ENCODE results near the gene FOXP4. TPM values are rescaled to one million over a fixed set of nuclear protein-coding genes. Genes with fewer than 3 reads are reported as not detected.

The FOXP4 gene
- total RNA-seq, 1 experiment from 2014 or later = 32.3 TPM

DNA sequence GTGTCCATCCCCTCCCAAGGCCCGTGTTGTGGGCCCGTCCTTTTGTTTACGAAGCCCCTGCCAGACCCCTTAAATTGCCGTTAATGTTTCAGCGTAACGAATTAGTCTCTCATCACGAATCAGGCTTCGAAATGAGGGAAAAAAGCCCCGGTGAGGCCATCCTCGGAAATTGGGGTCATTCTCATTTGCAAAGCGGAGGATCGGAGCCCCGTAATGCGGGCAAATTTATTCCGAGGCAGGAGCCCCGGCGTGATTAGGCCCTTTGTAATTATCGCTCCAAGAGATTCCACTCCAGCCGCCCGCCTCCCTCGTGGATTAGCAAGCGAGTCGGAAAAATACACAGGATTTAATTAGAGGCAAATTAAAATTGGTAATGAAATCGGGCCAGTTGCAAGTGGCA lies 47.2 kb downstream of the FOXP4 start:
- CTCF ChIA-PET = no interaction called here
- Histone ChIP-seq H2AFZ (ENCODE audit: low read depth, low read length, poor library complexity, severe bottlenecking) (no peak overlapping the region), H3K9ac (ENCODE audit: low read length) (no peak overlapping the region), H3K79me2 (ENCODE audit: insufficient read depth, low read length) (no peaks in the 10 kb centered on the region), H4K20me1 (ENCODE audit: insufficient read depth) (no peaks in the 10 kb centered on the region), H3K4me3 (replicated peaks in 1 of 2; ENCODE audit: low read depth in 1 of 2, low read length in 2 of 2) (no peak overlapping the region), H3K4me2 (ENCODE audit: low read length) (no peak overlapping the region), H3K27ac (ENCODE audit: low read depth, low read length) (no peak overlapping the region), H3K36me3 (ENCODE audit: control insufficient read depth in 1 of 2, insufficient read depth in 2 of 2, low read length in 2 of 2) (peaks cover 4 to 12% of the 10 kb centered on the region in 2 experiments; a peak in 2 of 4 replicates), H3K27me3 (ENCODE audit: insufficient read depth, low read length) (no peaks in the 10 kb centered on the region), H3K9me3 (ENCODE audit: control insufficient read depth in 1 of 2, insufficient read depth in 1 of 2, low read depth in 1 of 2, low read length in 2 of 2) (no peaks in the 10 kb centered on the region), H3K4me1 (ENCODE audit: control insufficient read depth in 1 of 2, insufficient read depth in 2 of 2, low read length in 2 of 2) (peaks cover 0 to 3% of the 10 kb centered on the region in 2 experiments; a peak in 1 of 4 replicates), H3K9me2 (ENCODE audit: insufficient read depth) (no peaks in the 10 kb centered on the region)
- no TSS peak for BruUV-seq (replicated peaks)
- POLR2A ChIA-PET = no interaction called here
- ATAC-seq (no peak), DNase-seq (ENCODE audit: low read depth, low spot score) (no peak)
- intact Hi-C loops (cut with micrococcal nuclease) = no loop called here
- RAD21 ChIA-PET (ENCODE audit: low non-redundant PET in 1 of 2, low total read pairs in 2 of 2, uncharacterized antibody in 2 of 2, unreplicated experiment in 2 of 2) = interaction anchor here in 1 of 2 experiments (0.5 kb wide), 1 partner anchor 9 kb away, joined by 3 read pairs; no protein-coding TSS in a partner anchor
- TF ChIP-seq CBX3 (IDR thresholded peaks at IDR 0.05; ENCODE audit: low read depth) (no peak), EGR1 (IDR thresholded peaks at IDR 0.05; ENCODE audit: low read depth) (no peak), POLR2A (IDR thresholded peaks at IDR 0.05; ENCODE audit: borderline replicate concordance, extremely low read depth, insufficient read depth, insufficient read length) (no peak), YY1 (IDR thresholded peaks at IDR 0.05; ENCODE audit: extremely low read depth, insufficient replicate concordance, low read depth, low read length) (no peak), ZFX (IDR thresholded peaks at IDR 0.05) (no peak), SP1 (IDR thresholded peaks at IDR 0.05; ENCODE audit: low read depth) (no peak), ZNF274 (IDR thresholded peaks at IDR 0.05; ENCODE audit: low read depth, low read length) (no peak), ELF1 (IDR thresholded peaks at IDR 0.05; ENCODE audit: borderline replicate concordance, low read depth) (no peak), JUND (IDR thresholded peaks at IDR 0.05) (no peak), POLR2AphosphoS5 (IDR thresholded peaks at IDR 0.05; ENCODE audit: low read depth, low read length) (no peak), RAD21 (IDR thresholded peaks at IDR 0.05; ENCODE audit: low read depth) (no peak), EZH2 (IDR thresholded peaks at IDR 0.05) (no peak), SRF (IDR thresholded peaks at IDR 0.05; ENCODE audit: low read depth) (no peak), TCF7L2 (IDR thresholded peaks at IDR 0.05; ENCODE audit: borderline replicate concordance, extremely low read depth, insufficient read depth, insufficient read length) (no peak), EZH2phosphoT487 (IDR thresholded peaks at IDR 0.05; ENCODE audit: borderline replicate concordance) (no peak), SIN3A (IDR thresholded peaks at IDR 0.05; ENCODE audit: low read depth) (no peak)
- TF ChIP-seq, protein P1, sequence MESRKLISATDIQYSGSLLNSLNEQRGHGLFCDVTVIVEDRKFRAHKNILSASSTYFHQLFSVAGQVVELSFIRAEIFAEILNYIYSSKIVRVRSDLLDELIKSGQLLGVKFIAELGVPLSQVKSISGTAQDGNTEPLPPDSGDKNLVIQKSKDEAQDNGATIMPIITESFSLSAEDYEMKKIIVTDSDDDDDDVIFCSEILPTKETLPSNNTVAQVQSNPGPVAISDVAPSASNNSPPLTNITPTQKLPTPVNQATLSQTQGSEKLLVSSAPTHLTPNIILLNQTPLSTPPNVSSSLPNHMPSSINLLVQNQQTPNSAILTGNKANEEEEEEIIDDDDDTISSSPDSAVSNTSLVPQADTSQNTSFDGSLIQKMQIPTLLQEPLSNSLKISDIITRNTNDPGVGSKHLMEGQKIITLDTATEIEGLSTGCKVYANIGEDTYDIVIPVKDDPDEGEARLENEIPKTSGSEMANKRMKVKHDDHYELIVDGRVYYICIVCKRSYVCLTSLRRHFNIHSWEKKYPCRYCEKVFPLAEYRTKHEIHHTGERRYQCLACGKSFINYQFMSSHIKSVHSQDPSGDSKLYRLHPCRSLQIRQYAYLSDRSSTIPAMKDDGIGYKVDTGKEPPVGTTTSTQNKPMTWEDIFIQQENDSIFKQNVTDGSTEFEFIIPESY (IDR thresholded peaks at IDR 0.05; ENCODE audit: extremely low read depth, insufficient replicate concordance, low read length) = no peak
- TF ChIP-seq, protein P2, sequence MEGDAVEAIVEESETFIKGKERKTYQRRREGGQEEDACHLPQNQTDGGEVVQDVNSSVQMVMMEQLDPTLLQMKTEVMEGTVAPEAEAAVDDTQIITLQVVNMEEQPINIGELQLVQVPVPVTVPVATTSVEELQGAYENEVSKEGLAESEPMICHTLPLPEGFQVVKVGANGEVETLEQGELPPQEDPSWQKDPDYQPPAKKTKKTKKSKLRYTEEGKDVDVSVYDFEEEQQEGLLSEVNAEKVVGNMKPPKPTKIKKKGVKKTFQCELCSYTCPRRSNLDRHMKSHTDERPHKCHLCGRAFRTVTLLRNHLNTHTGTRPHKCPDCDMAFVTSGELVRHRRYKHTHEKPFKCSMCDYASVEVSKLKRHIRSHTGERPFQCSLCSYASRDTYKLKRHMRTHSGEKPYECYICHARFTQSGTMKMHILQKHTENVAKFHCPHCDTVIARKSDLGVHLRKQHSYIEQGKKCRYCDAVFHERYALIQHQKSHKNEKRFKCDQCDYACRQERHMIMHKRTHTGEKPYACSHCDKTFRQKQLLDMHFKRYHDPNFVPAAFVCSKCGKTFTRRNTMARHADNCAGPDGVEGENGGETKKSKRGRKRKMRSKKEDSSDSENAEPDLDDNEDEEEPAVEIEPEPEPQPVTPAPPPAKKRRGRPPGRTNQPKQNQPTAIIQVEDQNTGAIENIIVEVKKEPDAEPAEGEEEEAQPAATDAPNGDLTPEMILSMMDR (IDR thresholded peaks at IDR 0.05 in 2 of 3, conservative IDR thresholded peaks at IDR 0.05 in 1 of 3; ENCODE audit: borderline replicate concordance in 1 of 3, insufficient read depth in 1 of 3, low read depth in 2 of 3, low read length in 2 of 3) = no peak

Data from HCT116 (cell line).